A549 (cell line): Measurements from ENCODE around the gene CEP78. TPM values are rescaled to one million over a fixed set of nuclear protein-coding genes. Genes with fewer than 3 reads are reported as not detected.
A peak's percentile ranks its signal among the peaks of the same experiment; 100 is the strongest.

ENCODE experiments used
- ATAC-seq, 2 experiments: fragments of 200-7000 bp in 1 of 2; fragments of >200 bp in 1 of 2; cut with Nextera tagmentation in 1 of 2; cut with Tn5 transposase in 1 of 2; 3 replicates each; pipeline versions ENCODE4 v1.8.0 to v1.9.1; 2018 to 2020; ENCODE audit warnings: mild to moderate bottlenecking in 1 of 2, moderate library complexity in 1 of 2
- CTCF ChIA-PET: fragments of 300-600 bp; sonication (Branson Sonifier 250); formaldehyde crosslinking; extraction: SDS; loops from one replicate; lab custom pipeline; 2021; ENCODE audit warnings: antibody characterized with exemption, inconsistent platforms; lab: Yijun Ruan, JAX
- POLR2A ChIA-PET: fragments of 350-600 bp; formaldehyde crosslinking; extraction: SDS; loops from one replicate; lab custom pipeline; 2021; ENCODE audit warnings: antibody characterized with exemption, inconsistent platforms; lab: Yijun Ruan, JAX
- DNase-seq, 2 experiments: peaks; one replicate each; pipeline versions ENCODE4 v3.0.0 to v3.0.0-alpha.2; 2011 to 2016; ENCODE audit warnings: low read depth in 1 of 2, low spot score in 1 of 2
- FAIRE-seq: peaks from 2 replicates; lab custom pipeline; 2011; peaks lifted over from hg19 to GRCh38; lab: Jason Lieb, UNC
- H3K27ac ChIP-seq, 2 experiments: fragments of >200 bp; sonication (Bioruptor Twin); formaldehyde crosslinking; 3 replicates each; pipeline ENCODE4 v1.5.1; 2016 to 2017
- H3K4me1 ChIP-seq: fragments of >200 bp; sonication (Bioruptor Twin); formaldehyde crosslinking; 3 replicates; pipeline ENCODE4 v1.6.1; 2016
- H3K4me2 ChIP-seq: fragments of >200 bp; sonication (Bioruptor Twin); formaldehyde crosslinking; 3 replicates; pipeline ENCODE4 v1.6.1; 2016
- H3K4me3 ChIP-seq: fragments of >200 bp; sonication (Bioruptor Twin); formaldehyde crosslinking; 3 replicates; pipeline ENCODE4 v1.5.1; 2016
- H3K9me3 ChIP-seq: fragments of >200 bp; sonication (Bioruptor Twin); formaldehyde crosslinking; 3 replicates; pipeline ENCODE4 v1.6.1; 2016
- CEBPB ChIP-seq, 2 experiments: fragments of >200 bp in 1 of 2; sonication (Bioruptor Twin) in 1 of 2; formaldehyde crosslinking in 1 of 2; IDR thresholded peaks; 2 replicates each; pipeline ENCODE4 v1.6.1; 2012 to 2016
- CHD4 ChIP-seq: fragments of 200-600 bp; sonication (generic); IDR thresholded peaks from 2 replicates; pipeline ENCODE4 v1.6.1; 2016; ENCODE audit warnings: antibody characterized with exemption, mild to moderate bottlenecking, borderline replicate concordance
- EHF ChIP-seq: fragments of 250-450 bp; sonication (Bioruptor Pico); IDR thresholded peaks from 2 replicates; pipeline ENCODE4 v1.5.0; 2020; ENCODE audit warnings: mild to moderate bottlenecking
- EHMT2 ChIP-seq: fragments of 200-600 bp; sonication (generic); IDR thresholded peaks from 2 replicates; pipeline ENCODE4 v1.6.1; 2016; ENCODE audit warnings: antibody characterized with exemption, low read depth, mild to moderate bottlenecking, moderate library complexity
- ESRRA ChIP-seq: fragments of 150-350 bp; IDR thresholded peaks from 2 replicates; pipeline ENCODE4 v1.6.1; 2014; ENCODE audit warnings: mild to moderate bottlenecking, low read length, borderline replicate concordance
- FOSB ChIP-seq: fragments of 250-450 bp; sonication (Bioruptor Pico); IDR thresholded peaks from 2 replicates; pipeline ENCODE4 v1.5.0; 2020; ENCODE audit warnings: mild to moderate bottlenecking, moderate library complexity
- FOSL2 ChIP-seq, 2 experiments: fragments of 450-650 bp in 1 of 2; fragments of >200 bp in 1 of 2; sonication (Bioruptor Twin) in 1 of 2; formaldehyde crosslinking; IDR thresholded peaks; 2 replicates each; pipeline versions ENCODE4 v1.5.0 to v1.6.1; 2016 to 2020; ENCODE audit warnings: mild to moderate bottlenecking in 1 of 2, moderate library complexity in 1 of 2
- FOXS1 ChIP-seq: fragments of 250-450 bp; sonication (Bioruptor Pico); IDR thresholded peaks from 2 replicates; pipeline ENCODE4 v1.5.0; 2020; ENCODE audit warnings: mild to moderate bottlenecking, moderate library complexity
- HEYL ChIP-seq: fragments of 250-450 bp; sonication (Bioruptor Pico); IDR thresholded peaks from 2 replicates; pipeline ENCODE4 v1.8.0; 2021; ENCODE audit warnings: mild to moderate bottlenecking, moderate library complexity
- JUNB ChIP-seq: fragments of >200 bp; sonication (Bioruptor Twin); formaldehyde crosslinking; IDR thresholded peaks from 2 replicates; pipeline ENCODE4 v1.6.1; 2016
- KDM1A ChIP-seq: fragments of 200-600 bp; sonication (generic); IDR thresholded peaks from 2 replicates; pipeline ENCODE4 v1.6.1; 2016; ENCODE audit warnings: low read depth, mild to moderate bottlenecking
- KDM5A ChIP-seq: fragments of 200-600 bp; sonication (generic); IDR thresholded peaks from 2 replicates; pipeline ENCODE4 v1.6.1; 2016; ENCODE audit warnings: antibody characterized with exemption, mild to moderate bottlenecking
- MYC ChIP-seq: IDR thresholded peaks from 2 replicates; pipeline ENCODE4 v1.6.1; 2012; ENCODE audit warnings: mild to moderate bottlenecking, inconsistent platforms, low read length, improper control_type of control experiment, borderline replicate concordance
- POLR2AphosphoS2 ChIP-seq: conservative IDR thresholded peaks from 2 replicates; pipeline ENCODE4 v1.6.1; 2012; ENCODE audit warnings: low read length, improper control_type of control experiment, inconsistent platforms
- RAD21 ChIP-seq, 2 experiments: fragments of >200 bp in 1 of 2; sonication (Bioruptor Twin) in 1 of 2; formaldehyde crosslinking in 1 of 2; IDR thresholded peaks in 1 of 2; conservative IDR thresholded peaks in 1 of 2; 2 replicates in 1 of 2; 3 replicates in 1 of 2; pipeline ENCODE4 v1.6.1; 2012 to 2018; ENCODE audit warnings: inconsistent platforms in 1 of 2
- RARB ChIP-seq: fragments of 250-450 bp; sonication (Bioruptor Pico); IDR thresholded peaks from 2 replicates; pipeline ENCODE4 v1.8.0; 2021; ENCODE audit warnings: mild to moderate bottlenecking, moderate library complexity
- SMC3 ChIP-seq: fragments of >200 bp; sonication (Bioruptor Twin); formaldehyde crosslinking; IDR thresholded peaks from 3 replicates; pipeline ENCODE4 v1.6.1; 2018; ENCODE audit warnings: inconsistent platforms
- SREBF2 ChIP-seq: fragments of 450-650 bp; IDR thresholded peaks from 2 replicates; pipeline ENCODE4 v1.6.1; 2014; ENCODE audit warnings: mild to moderate bottlenecking, moderate library complexity
- ZNF302 ChIP-seq: fragments of 250-450 bp; sonication (Bioruptor Pico); IDR thresholded peaks from 2 replicates; pipeline ENCODE4 v1.9.0; 2021; ENCODE audit warnings: inconsistent platforms, mild to moderate bottlenecking, moderate library complexity
- WGBS: methylation state at CpG from one replicate; pipeline ENCODE4 v1.1.6; 2017; ENCODE audit errors: missing lambda C conversion rate; 5-methylcytosine and 5-hydroxymethylcytosine counted together
- polyA plus RNA-seq, 4 experiments: library from polyadenylated mRNA; depleted of rRNA in 3 of 4; stranded (reverse); fragments of >200 nt; fragmentation: RNase III in 1 of 4; extraction: RNeasy Plus Mini Kit Qiagen cat#74134 plus additional on column Dnase treatment in 1 of 4; gene quantifications; 2 replicates in 3 of 4; 3 replicates in 1 of 4; pipeline ENCODE4 v1.2.3, GENCODE V29; 2011 to 2017
- TF ChIP-seq, protein P1 (sequence below): fragments of >200 bp; sonication (Bioruptor Twin); formaldehyde crosslinking; IDR thresholded peaks from 3 replicates; pipeline ENCODE4 v1.5.1; 2016
- TF ChIP-seq, protein P2 (sequence below): fragments of >200 bp; sonication (Bioruptor Twin); formaldehyde crosslinking; IDR thresholded peaks from 3 replicates; pipeline ENCODE4 v1.6.1; 2016
- TF ChIP-seq, protein P3 (sequence below): fragments of 200-600 bp; sonication (generic); IDR thresholded peaks from 2 replicates; pipeline ENCODE4 v1.6.1; 2016; ENCODE audit warnings: antibody characterized with exemption, mild to moderate bottlenecking, moderate library complexity
- TF ChIP-seq, protein P4 (sequence below): fragments of 250-450 bp; sonication (Bioruptor Pico); IDR thresholded peaks from 2 replicates; pipeline ENCODE4 v1.5.0; 2021; ENCODE audit warnings: mild to moderate bottlenecking, moderate library complexity, borderline replicate concordance

The CEP78 gene
- polyA plus RNA-seq, 2 of the 4 experiments (the other 2 are of a cell fraction), result 16.5 to 28.9 TPM

DNA sequence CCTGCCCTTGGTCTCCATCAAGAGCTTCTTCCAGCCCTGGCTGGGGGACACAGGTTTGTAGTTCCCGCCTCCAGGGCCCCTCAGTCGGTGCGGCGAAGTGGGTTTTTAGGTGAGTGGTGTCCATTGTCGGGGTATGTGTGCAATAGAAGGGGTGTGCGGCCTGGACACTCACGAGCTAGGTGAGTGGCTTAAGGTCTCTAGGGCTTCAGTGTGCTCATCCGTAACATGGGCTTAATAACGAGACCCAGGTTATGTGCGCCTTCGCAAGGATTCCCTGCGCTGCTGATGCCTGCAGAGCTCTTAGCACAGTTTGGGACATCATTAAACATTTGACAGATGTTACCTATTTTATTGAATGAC, 656 bp downstream of the CEP78 start:
- peak overlapping the region; percentile 87 to 96 for H3K27ac ChIP-seq

DNA sequence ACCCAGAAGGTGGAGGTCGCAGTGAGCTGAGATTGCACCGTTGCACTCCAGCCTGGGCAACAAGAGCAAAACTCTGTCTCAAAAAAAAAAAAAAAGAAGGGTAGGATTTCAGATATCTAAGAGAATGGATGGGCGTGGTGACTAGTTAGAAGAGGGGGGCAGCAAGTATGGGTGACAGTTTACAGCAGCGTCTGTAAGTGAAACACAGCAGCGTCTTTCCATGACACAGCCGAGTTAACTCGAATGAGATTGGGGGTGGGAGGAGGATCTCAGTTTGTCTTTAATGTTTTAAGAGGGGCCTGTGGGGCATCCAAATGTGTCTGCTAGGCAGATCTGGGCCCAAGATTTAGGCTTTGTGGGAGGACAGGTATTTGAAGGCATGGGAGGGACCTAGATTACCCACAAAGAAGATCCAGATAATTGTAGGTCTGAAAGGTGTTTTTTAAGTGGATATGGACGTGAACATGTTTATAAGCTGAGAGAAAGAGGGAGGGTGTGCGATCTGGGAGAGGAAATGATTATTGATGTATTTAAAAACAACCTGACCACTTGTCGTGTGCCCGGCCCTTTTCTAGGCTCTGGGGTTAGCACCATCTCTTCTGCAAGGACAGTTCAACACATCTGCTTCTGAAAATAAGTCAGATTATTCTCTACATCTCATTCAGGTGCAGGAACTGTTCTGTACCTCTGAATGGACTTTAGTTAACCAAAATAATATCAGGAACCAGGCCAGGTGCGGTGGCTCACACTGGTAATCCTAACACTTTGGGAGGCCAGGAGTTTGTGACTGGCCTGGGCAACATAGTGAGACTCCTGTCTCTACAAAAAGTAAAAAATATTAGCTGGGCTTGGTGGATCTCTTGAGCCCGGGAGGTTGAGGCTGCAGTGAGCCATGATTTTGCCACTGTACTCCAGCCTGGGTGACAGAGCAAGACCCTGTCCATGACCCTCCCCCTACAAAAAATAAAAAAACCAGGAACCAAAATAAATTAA, 2.5 kb downstream of the CEP78 start:
- no peak for ATAC-seq
- no peak for FAIRE-seq
- no peak for DNase-seq

More for the DNA sequence above, 656 bp downstream of the CEP78 start:
- Histone ChIP-seq H3K9me3 (no peaks in the 10 kb centered on the region), H3K4me1 (peaks cover 8% of the 10 kb centered on the region; the same call in 1 of the 3 replicates), H3K4me3 (peak overlapping the region; percentile 81), H3K4me2 (peak overlapping the region; percentile 78)
- ATAC-seq (peak; percentile 60 to 65), DNase-seq (peak; percentile 31 to 40), FAIRE-seq (no peak)
- CTCF ChIA-PET, result interaction anchor here (1.2 kb wide), 1 partner anchor 12 kb away, joined by 3 read pairs; no protein-coding TSS in a partner anchor
- WGBS, result 20% methylated on average over 8 of the region's 12 CpGs
- POLR2A ChIA-PET, result interaction anchor here (1.4 kb wide), 1 partner anchor 60 kb away, joined by 6 read pairs; the partner anchor contains the start of gene PSAT1
- TF ChIP-seq, protein P1, sequence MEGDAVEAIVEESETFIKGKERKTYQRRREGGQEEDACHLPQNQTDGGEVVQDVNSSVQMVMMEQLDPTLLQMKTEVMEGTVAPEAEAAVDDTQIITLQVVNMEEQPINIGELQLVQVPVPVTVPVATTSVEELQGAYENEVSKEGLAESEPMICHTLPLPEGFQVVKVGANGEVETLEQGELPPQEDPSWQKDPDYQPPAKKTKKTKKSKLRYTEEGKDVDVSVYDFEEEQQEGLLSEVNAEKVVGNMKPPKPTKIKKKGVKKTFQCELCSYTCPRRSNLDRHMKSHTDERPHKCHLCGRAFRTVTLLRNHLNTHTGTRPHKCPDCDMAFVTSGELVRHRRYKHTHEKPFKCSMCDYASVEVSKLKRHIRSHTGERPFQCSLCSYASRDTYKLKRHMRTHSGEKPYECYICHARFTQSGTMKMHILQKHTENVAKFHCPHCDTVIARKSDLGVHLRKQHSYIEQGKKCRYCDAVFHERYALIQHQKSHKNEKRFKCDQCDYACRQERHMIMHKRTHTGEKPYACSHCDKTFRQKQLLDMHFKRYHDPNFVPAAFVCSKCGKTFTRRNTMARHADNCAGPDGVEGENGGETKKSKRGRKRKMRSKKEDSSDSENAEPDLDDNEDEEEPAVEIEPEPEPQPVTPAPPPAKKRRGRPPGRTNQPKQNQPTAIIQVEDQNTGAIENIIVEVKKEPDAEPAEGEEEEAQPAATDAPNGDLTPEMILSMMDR, result no peak
- TF ChIP-seq ZNF302 (CRISPR knock-in tag) (no peak), CHD4 (no peak), EHF (CRISPR knock-in tag) (no peak)
- TF ChIP-seq, all 56 proteins: peak for 0

More for the DNA sequence above, 2.5 kb downstream of the CEP78 start:
- ChIA-PET CTCF (interaction anchor here (0.8 to 1.9 kb wide), 7 partner anchors 9 to 203 kb away, joined by 3 to 7 read pairs (median 6); no protein-coding TSS in a partner anchor), POLR2A (no interaction called here)
- no peak overlapping the region for H3K4me2 ChIP-seq
- no peak overlapping the region for H3K27ac ChIP-seq
- WGBS, result 95% methylated on average over 13 of the region's 13 CpGs
- peaks cover 8% of the 10 kb centered on the region; the same call in 1 of the 3 replicates for H3K4me1 ChIP-seq
- no peaks in the 10 kb centered on the region for H3K9me3 ChIP-seq
- TF ChIP-seq RAD21 (conservative IDR thresholded peaks at IDR 0.05 in 1 of 2, IDR thresholded peaks at IDR 0.05 in 1 of 2) (no peak), CHD4 (no peak), RARB (CRISPR knock-in tag) (no peak), POLR2AphosphoS2 (no peak), FOSL2 (IDR thresholded peaks at IDR 0.05) (no peak), FOSL2 (CRISPR knock-in tag; IDR thresholded peaks at IDR 0.05) (no peak), KDM5A (no peak), EHMT2 (no peak), JUNB (no peak), CEBPB (IDR thresholded peaks at IDR 0.05) (no peak), MYC (no peak), FOXS1 (CRISPR knock-in tag) (no peak), SREBF2 (no peak), SMC3 (no peak), FOSB (no peak), KDM1A (no peak), HEYL (CRISPR knock-in tag) (no peak), ESRRA (no peak)
- TF ChIP-seq, protein P2, sequence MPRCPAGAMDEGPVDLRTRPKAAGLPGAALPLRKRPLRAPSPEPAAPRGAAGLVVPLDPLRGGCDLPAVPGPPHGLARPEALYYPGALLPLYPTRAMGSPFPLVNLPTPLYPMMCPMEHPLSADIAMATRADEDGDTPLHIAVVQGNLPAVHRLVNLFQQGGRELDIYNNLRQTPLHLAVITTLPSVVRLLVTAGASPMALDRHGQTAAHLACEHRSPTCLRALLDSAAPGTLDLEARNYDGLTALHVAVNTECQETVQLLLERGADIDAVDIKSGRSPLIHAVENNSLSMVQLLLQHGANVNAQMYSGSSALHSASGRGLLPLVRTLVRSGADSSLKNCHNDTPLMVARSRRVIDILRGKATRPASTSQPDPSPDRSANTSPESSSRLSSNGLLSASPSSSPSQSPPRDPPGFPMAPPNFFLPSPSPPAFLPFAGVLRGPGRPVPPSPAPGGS, result no peak
- TF ChIP-seq, protein P3, sequence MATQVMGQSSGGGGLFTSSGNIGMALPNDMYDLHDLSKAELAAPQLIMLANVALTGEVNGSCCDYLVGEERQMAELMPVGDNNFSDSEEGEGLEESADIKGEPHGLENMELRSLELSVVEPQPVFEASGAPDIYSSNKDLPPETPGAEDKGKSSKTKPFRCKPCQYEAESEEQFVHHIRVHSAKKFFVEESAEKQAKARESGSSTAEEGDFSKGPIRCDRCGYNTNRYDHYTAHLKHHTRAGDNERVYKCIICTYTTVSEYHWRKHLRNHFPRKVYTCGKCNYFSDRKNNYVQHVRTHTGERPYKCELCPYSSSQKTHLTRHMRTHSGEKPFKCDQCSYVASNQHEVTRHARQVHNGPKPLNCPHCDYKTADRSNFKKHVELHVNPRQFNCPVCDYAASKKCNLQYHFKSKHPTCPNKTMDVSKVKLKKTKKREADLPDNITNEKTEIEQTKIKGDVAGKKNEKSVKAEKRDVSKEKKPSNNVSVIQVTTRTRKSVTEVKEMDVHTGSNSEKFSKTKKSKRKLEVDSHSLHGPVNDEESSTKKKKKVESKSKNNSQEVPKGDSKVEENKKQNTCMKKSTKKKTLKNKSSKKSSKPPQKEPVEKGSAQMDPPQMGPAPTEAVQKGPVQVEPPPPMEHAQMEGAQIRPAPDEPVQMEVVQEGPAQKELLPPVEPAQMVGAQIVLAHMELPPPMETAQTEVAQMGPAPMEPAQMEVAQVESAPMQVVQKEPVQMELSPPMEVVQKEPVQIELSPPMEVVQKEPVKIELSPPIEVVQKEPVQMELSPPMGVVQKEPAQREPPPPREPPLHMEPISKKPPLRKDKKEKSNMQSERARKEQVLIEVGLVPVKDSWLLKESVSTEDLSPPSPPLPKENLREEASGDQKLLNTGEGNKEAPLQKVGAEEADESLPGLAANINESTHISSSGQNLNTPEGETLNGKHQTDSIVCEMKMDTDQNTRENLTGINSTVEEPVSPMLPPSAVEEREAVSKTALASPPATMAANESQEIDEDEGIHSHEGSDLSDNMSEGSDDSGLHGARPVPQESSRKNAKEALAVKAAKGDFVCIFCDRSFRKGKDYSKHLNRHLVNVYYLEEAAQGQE, result no peak
- TF ChIP-seq, protein P4, sequence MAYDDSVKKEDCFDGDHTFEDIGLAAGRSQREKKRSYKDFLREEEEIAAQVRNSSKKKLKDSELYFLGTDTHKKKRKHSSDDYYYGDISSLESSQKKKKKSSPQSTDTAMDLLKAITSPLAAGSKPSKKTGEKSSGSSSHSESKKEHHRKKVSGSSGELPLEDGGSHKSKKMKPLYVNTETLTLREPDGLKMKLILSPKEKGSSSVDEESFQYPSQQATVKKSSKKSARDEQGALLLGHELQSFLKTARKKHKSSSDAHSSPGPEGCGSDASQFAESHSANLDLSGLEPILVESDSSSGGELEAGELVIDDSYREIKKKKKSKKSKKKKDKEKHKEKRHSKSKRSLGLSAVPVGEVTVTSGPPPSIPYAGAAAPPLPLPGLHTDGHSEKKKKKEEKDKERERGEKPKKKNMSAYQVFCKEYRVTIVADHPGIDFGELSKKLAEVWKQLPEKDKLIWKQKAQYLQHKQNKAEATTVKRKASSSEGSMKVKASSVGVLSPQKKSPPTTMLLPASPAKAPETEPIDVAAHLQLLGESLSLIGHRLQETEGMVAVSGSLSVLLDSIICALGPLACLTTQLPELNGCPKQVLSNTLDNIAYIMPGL (CRISPR knock-in tag), result no peak
- H3K4me3 ChIP-seq, result no peak overlapping the region
